ENCODE measurements around the gene PRXL2B. TPM values are rescaled to one million over a fixed set of nuclear protein-coding genes. Genes with fewer than 3 reads are reported as not detected.
"Not testable (repeated sequence)": the region's sequence is repeated elsewhere in the genome, so short reads cannot be mapped to it uniquely, and the experiment has no call there.

Gene PRXL2B
- total and polyA plus RNA-seq, 3 donors from 2014 or later, result 16.5 to 25.1 (median 20.9) TPM

GRCh38 chr1:2566101-2567045, 20.2 kb upstream of the PRXL2B start:
- Histone ChIP-seq H3K9me3 (no peaks in the 10 kb centered on the region), H3K4me3 (no peak overlapping the region), H3K27ac (no peak overlapping the region), H3K27me3 (no peaks in the 10 kb centered on the region), H3K36me3 (ENCODE audit: low read depth, missing control alignments) (no peaks in the 10 kb centered on the region), H3K4me1 (no peaks in the 10 kb centered on the region)
- TF ChIP-seq CTCF (IDR thresholded peaks at IDR 0.05), result no peak
- TF ChIP-seq POLR2A (IDR thresholded peaks at IDR 0.05), result no peak
- 77 to 83% methylated on average over 27 to 34 of the region's 34 CpGs for WGBS, 2 donors
- intact Hi-C loops (cut with DNase I; ENCODE audit: low total_unique reads), result no loop called here
- no peak for DNase-seq

GRCh38 chr1:2567083-2567679, 19.4 kb upstream of the PRXL2B start:
- no peak for DNase-seq
- 72 to 79% methylated on average over 2 to 16 of the region's 16 CpGs for WGBS, 2 donors

GRCh38 chr1:2568187-2568816, 18.3 kb upstream of the PRXL2B start:
- 48 to 59% methylated on average over 5 to 8 of the region's 17 CpGs for WGBS, 2 donors
- H3K36me3 ChIP-seq (ENCODE audit: low read depth, missing control alignments); DNase-seq; H3K4me1 ChIP-seq; intact Hi-C loops (cut with DNase I; ENCODE audit: low total_unique reads); H3K27me3 ChIP-seq; H3K4me3 ChIP-seq; H3K27ac ChIP-seq; H3K9me3 ChIP-seq: not testable (repeated sequence)

More at GRCh38 chr1:2567083-2567679, 19.4 kb upstream of the PRXL2B start:
- TF ChIP-seq POLR2A (IDR thresholded peaks at IDR 0.05), result no peak
- TF ChIP-seq CTCF (IDR thresholded peaks at IDR 0.05), result no peak
- no peaks in the 10 kb centered on the region for H3K9me3 ChIP-seq
- H3K27me3 ChIP-seq, result no peaks in the 10 kb centered on the region
- no peaks in the 10 kb centered on the region for H3K36me3 ChIP-seq (ENCODE audit: low read depth, missing control alignments)
- no peak overlapping the region for H3K4me3 ChIP-seq
- H3K4me1 ChIP-seq, result no peaks in the 10 kb centered on the region
- intact Hi-C loops (cut with DNase I; ENCODE audit: low total_unique reads), result no loop called here
- no peak overlapping the region for H3K27ac ChIP-seq

- no peaks in the 10 kb centered on the region for H3K36me3 ChIP-seq (ENCODE audit: low read depth, missing control alignments)
- 80 to 95% methylated on average over 13 to 17 of the region's 17 CpGs for WGBS, 2 donors
- intact Hi-C loops (cut with DNase I; ENCODE audit: low total_unique reads), result no loop called here
- H3K9me3 ChIP-seq, result no peaks in the 10 kb centered on the region
- no peak overlapping the region for H3K4me3 ChIP-seq
- H3K27me3 ChIP-seq, result no peaks in the 10 kb centered on the region
- DNase-seq, result no peak
- H3K27ac ChIP-seq, result no peak overlapping the region
- H3K4me1 ChIP-seq, result no peaks in the 10 kb centered on the region
- TF ChIP-seq CTCF (IDR thresholded peaks at IDR 0.05), result no peak
- no peak for TF ChIP-seq POLR2A (IDR thresholded peaks at IDR 0.05)
Observed at GRCh38 chr1:2569060-2569459, 17.5 kb upstream of the PRXL2B start.

GRCh38 chr1:2569703-2570102, 16.9 kb upstream of the PRXL2B start:
- H3K36me3 ChIP-seq (ENCODE audit: low read depth, missing control alignments); H3K27ac ChIP-seq; H3K4me3 ChIP-seq; DNase-seq; H3K4me1 ChIP-seq; H3K9me3 ChIP-seq; intact Hi-C loops (cut with DNase I; ENCODE audit: low total_unique reads); H3K27me3 ChIP-seq: not testable (repeated sequence)
- WGBS, 2 donors, result 83 to 84% methylated on average over 13 of the region's 13 CpGs
